HG03159 (cell line): ENCODE data around the gene SLC25A25.

ENCODE experiments used
- ATAC-seq: cut with Tn5 transposase; IDR thresholded peaks from one replicate; pipeline ENCODE4 v1.9.1; 2021; ENCODE audit warnings: mild to moderate bottlenecking, moderate library complexity; ENCODE audit not compliant: unreplicated experiment

SLC25A25 gene

GRCh38 chr9:128072144-128073021, 4.4 kb downstream of the SLC25A25 start:
- ATAC-seq = no peak

- no peak for ATAC-seq
Observed at GRCh38 chr9:128073253-128073886, 5.3 kb downstream of the SLC25A25 start.

GRCh38 chr9:128077847-128078503, 9.9 kb downstream of the SLC25A25 start:
- ATAC-seq = no peak

GRCh38 chr9:128078504-128079434, 10.7 kb downstream of the SLC25A25 start:
- ATAC-seq = no peak

GRCh38 chr9:128080206-128080605, 12.2 kb downstream of the SLC25A25 start:
- no peak for ATAC-seq

- no peak for ATAC-seq
Observed at GRCh38 chr9:128081056-128081455, 13.0 kb downstream of the SLC25A25 start.

GRCh38 chr9:128082151-128082550, 14.1 kb downstream of the SLC25A25 start:
- ATAC-seq = no peak

GRCh38 chr9:128084746-128085145, 16.7 kb downstream of the SLC25A25 start:
- ATAC-seq = no peak

- no peak for ATAC-seq
Observed at GRCh38 chr9:128085943-128086342, 17.9 kb downstream of the SLC25A25 start.

- no peak for ATAC-seq
Observed at GRCh38 chr9:128087262-128087661, 19.2 kb downstream of the SLC25A25 start.

- no peak for ATAC-seq
Observed at GRCh38 chr9:128088253-128088945, 20.4 kb downstream of the SLC25A25 start.

- no peak for ATAC-seq
Observed at GRCh38 chr9:128089299-128089698, 21.3 kb downstream of the SLC25A25 start.

- ATAC-seq = no peak
Observed at GRCh38 chr9:128091144-128091543, 23.1 kb downstream of the SLC25A25 start.

- no peak for ATAC-seq
Observed at GRCh38 chr9:128091571-128091970, 23.5 kb downstream of the SLC25A25 start.

GRCh38 chr9:128092199-128092977, 24.4 kb downstream of the SLC25A25 start:
- no peak for ATAC-seq

- no peak for ATAC-seq
Observed at GRCh38 chr9:128093011-128093410, 25.0 kb downstream of the SLC25A25 start.

GRCh38 chr9:128094166-128094949, 26.3 kb downstream of the SLC25A25 start:
- ATAC-seq = peak; percentile 85

GRCh38 chr9:128094950-128095544, 27.0 kb downstream of the SLC25A25 start:
- ATAC-seq = no peak
